ENCODE data around the gene GLRX2. TPM values are rescaled to one million over a fixed set of nuclear protein-coding genes. Genes with fewer than 3 reads are reported as not detected.

Gene GLRX2
- total RNA-seq, 1 experiment from 2014 or later = 31.9 TPM

DNA sequence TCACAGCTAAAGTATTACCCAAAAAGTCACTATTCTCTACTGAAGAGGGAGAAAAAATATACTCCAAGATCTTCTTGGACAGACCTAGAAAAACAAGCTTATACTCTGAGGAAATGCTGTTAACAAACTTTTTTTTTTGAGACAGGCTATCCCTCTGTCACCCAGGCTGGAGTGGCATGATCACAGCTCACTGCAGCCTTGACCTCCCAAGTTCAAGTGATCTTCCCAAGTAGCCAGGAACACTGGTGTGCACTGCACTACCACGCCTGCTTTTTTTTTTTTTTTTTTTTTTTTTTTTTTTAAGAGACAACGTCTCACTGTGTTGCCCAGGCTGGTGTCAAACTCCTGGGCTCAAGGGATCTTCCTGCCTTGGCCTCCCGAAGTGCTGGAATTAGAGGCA lies 17.3 kb downstream of the GLRX2 start:
- TF ChIP-seq EZH2 (IDR thresholded peaks at IDR 0.05; ENCODE audit: borderline replicate concordance, low read depth, low read length, poor library complexity, severe bottlenecking) = no peak
- TF ChIP-seq, protein P1, sequence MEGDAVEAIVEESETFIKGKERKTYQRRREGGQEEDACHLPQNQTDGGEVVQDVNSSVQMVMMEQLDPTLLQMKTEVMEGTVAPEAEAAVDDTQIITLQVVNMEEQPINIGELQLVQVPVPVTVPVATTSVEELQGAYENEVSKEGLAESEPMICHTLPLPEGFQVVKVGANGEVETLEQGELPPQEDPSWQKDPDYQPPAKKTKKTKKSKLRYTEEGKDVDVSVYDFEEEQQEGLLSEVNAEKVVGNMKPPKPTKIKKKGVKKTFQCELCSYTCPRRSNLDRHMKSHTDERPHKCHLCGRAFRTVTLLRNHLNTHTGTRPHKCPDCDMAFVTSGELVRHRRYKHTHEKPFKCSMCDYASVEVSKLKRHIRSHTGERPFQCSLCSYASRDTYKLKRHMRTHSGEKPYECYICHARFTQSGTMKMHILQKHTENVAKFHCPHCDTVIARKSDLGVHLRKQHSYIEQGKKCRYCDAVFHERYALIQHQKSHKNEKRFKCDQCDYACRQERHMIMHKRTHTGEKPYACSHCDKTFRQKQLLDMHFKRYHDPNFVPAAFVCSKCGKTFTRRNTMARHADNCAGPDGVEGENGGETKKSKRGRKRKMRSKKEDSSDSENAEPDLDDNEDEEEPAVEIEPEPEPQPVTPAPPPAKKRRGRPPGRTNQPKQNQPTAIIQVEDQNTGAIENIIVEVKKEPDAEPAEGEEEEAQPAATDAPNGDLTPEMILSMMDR (conservative IDR thresholded peaks at IDR 0.05; ENCODE audit: low read depth, low read length) = no peak
- peaks cover 55% of the 10 kb centered on the region for H3K36me3 ChIP-seq (ENCODE audit: insufficient read depth, low read length, poor library complexity, severe bottlenecking)
- ChIA-PET CTCF (no interaction called here), POLR2A (ENCODE audit: low non-redundant PET) (no interaction called here)
- no peaks in the 10 kb centered on the region for H3K27me3 ChIP-seq (replicated peaks; ENCODE audit: insufficient read depth, low read depth, low read length, poor library complexity)
- no TSS peak for BruUV-seq (replicated peaks)
- no peak for DNase-seq (ENCODE audit: low spot score)
- no peak overlapping the region for H3K4me3 ChIP-seq (ENCODE audit: low read depth, low read length, poor library complexity, severe bottlenecking)
- no peak overlapping the region for H3K27ac ChIP-seq (ENCODE audit: low read depth, low read length, poor library complexity, severe bottlenecking)
- no peaks in the 10 kb centered on the region for H3K9me3 ChIP-seq (ENCODE audit: low read depth, low read length, poor library complexity, severe bottlenecking)
- H3K4me1 ChIP-seq (ENCODE audit: insufficient read depth, low read length, poor library complexity, severe bottlenecking) = no peaks in the 10 kb centered on the region
- intact Hi-C loops (cut with micrococcal nuclease; ENCODE audit: unreplicated experiment) = no loop called here

DNA sequence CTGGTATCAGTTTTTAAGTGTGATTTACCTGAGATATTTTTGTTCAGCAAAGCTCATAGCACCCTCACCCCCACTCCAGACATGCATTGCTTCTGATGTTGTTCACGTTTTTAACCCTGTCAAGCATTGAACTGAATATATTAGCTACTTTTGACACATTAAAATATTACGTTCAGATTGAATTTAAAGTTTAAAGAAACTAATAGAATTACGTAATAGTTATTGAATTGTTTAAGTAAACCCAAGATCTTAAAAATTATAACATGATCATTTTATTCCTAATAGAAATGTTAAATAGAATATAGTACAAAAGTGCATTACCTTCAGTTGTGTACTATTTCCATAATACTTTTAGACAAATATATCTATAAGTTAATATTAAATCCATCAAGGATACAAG lies 18.9 kb downstream of the GLRX2 start:
- intact Hi-C loops (cut with micrococcal nuclease; ENCODE audit: unreplicated experiment) = no loop called here
- Histone ChIP-seq H3K4me3 (ENCODE audit: low read depth, low read length, poor library complexity, severe bottlenecking) (no peak overlapping the region), H3K36me3 (ENCODE audit: insufficient read depth, low read length, poor library complexity, severe bottlenecking) (peaks cover 63% of the 10 kb centered on the region), H3K4me1 (ENCODE audit: insufficient read depth, low read length, poor library complexity, severe bottlenecking) (no peaks in the 10 kb centered on the region), H3K27me3 (replicated peaks; ENCODE audit: insufficient read depth, low read depth, low read length, poor library complexity) (no peaks in the 10 kb centered on the region), H3K9me3 (ENCODE audit: low read depth, low read length, poor library complexity, severe bottlenecking) (no peaks in the 10 kb centered on the region), H3K27ac (ENCODE audit: low read depth, low read length, poor library complexity, severe bottlenecking) (no peak overlapping the region)
- ChIA-PET POLR2A (ENCODE audit: low non-redundant PET) (no interaction called here), CTCF (no interaction called here)
- no peak for DNase-seq (ENCODE audit: low spot score)
- TF ChIP-seq, protein P1 (conservative IDR thresholded peaks at IDR 0.05; ENCODE audit: low read depth, low read length) = no peak
- TF ChIP-seq EZH2 (IDR thresholded peaks at IDR 0.05; ENCODE audit: borderline replicate concordance, low read depth, low read length, poor library complexity, severe bottlenecking) = no peak
- BruUV-seq (replicated peaks) = no TSS peak

DNA sequence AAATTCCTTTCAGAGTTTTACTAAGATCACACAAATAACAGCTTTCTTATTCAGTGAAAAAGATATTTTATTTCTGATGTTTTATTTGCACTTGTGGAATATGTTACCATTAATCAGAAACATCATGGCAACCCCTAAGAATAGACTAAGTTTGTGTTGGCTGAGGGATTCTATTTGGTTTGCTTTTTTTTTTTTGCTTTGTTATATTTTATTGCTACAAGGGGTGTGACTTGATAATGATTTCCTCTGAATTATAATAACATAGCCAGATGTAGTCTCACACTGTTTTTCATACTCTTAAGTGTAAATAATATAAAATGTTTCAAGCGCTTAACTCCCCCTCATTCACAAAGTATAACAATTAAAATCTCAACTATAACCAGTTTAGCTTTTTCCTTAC lies 20.0 kb downstream of the GLRX2 start:
- Histone ChIP-seq H3K27ac (ENCODE audit: low read depth, low read length, poor library complexity, severe bottlenecking) (no peak overlapping the region), H3K36me3 (ENCODE audit: insufficient read depth, low read length, poor library complexity, severe bottlenecking) (peaks cover 64% of the 10 kb centered on the region), H3K27me3 (replicated peaks; ENCODE audit: insufficient read depth, low read depth, low read length, poor library complexity) (no peaks in the 10 kb centered on the region), H3K4me3 (ENCODE audit: low read depth, low read length, poor library complexity, severe bottlenecking) (no peak overlapping the region), H3K4me1 (ENCODE audit: insufficient read depth, low read length, poor library complexity, severe bottlenecking) (no peaks in the 10 kb centered on the region), H3K9me3 (ENCODE audit: low read depth, low read length, poor library complexity, severe bottlenecking) (no peaks in the 10 kb centered on the region)
- CTCF ChIA-PET = no interaction called here
- no peak for TF ChIP-seq EZH2 (IDR thresholded peaks at IDR 0.05; ENCODE audit: borderline replicate concordance, low read depth, low read length, poor library complexity, severe bottlenecking)
- TF ChIP-seq, protein P1 (conservative IDR thresholded peaks at IDR 0.05; ENCODE audit: low read depth, low read length) = no peak
- no TSS peak for BruUV-seq (replicated peaks)
- POLR2A ChIA-PET (ENCODE audit: low non-redundant PET) = no interaction called here
- intact Hi-C loops (cut with micrococcal nuclease; ENCODE audit: unreplicated experiment) = no loop called here
- no peak for DNase-seq (ENCODE audit: low spot score)
